GM12874 (cell line): ENCODE data around the gene EIF4G1.

Experiments
- CTCF ChIP-seq: IDR thresholded peaks from 2 replicates; pipeline ENCODE4 v1.5.1; 2011; ENCODE audit warnings: low read depth, mild to moderate bottlenecking, control low read depth, low read length, moderate library complexity; ENCODE audit not compliant: insufficient read depth

Gene EIF4G1

GRCh38 chr3:184328516-184328915 lies 14.1 kb downstream of the EIF4G1 start:
- TF ChIP-seq CTCF, result no peak

GRCh38 chr3:184332370-184333090 lies 18.1 kb downstream of the EIF4G1 start:
- no peak for TF ChIP-seq CTCF

GRCh38 chr3:184333190-184333589 lies 18.8 kb downstream of the EIF4G1 start:
- TF ChIP-seq CTCF, result no peak

GRCh38 chr3:184333700-184334099 lies 19.3 kb downstream of the EIF4G1 start:
- TF ChIP-seq CTCF, result no peak

- no peak for TF ChIP-seq CTCF
Observed at GRCh38 chr3:184334470-184335158, 20.2 kb downstream of the EIF4G1 start.

GRCh38 chr3:184335291-184335660 lies 20.9 kb downstream of the EIF4G1 start:
- TF ChIP-seq CTCF, result no peak

GRCh38 chr3:184335661-184336546 lies 21.5 kb downstream of the EIF4G1 start:
- TF ChIP-seq CTCF, result no peak
